HG03097 (cell line): ENCODE measurements around the gene OR8B3.
"Not testable (repeated sequence)": the region's sequence is repeated elsewhere in the genome, so short reads cannot be mapped to it uniquely, and the experiment has no call there.

Source experiments
- ATAC-seq: cut with Tn5 transposase; IDR thresholded peaks from one replicate; pipeline ENCODE4 v1.9.1; 2021; ENCODE audit not compliant: unreplicated experiment, low FRiP score

Gene OR8B3, protein sequence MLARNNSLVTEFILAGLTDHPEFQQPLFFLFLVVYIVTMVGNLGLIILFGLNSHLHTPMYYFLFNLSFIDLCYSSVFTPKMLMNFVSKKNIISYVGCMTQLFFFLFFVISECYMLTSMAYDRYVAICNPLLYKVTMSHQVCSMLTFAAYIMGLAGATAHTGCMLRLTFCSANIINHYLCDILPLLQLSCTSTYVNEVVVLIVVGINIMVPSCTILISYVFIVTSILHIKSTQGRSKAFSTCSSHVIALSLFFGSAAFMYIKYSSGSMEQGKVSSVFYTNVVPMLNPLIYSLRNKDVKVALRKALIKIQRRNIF

DNA sequence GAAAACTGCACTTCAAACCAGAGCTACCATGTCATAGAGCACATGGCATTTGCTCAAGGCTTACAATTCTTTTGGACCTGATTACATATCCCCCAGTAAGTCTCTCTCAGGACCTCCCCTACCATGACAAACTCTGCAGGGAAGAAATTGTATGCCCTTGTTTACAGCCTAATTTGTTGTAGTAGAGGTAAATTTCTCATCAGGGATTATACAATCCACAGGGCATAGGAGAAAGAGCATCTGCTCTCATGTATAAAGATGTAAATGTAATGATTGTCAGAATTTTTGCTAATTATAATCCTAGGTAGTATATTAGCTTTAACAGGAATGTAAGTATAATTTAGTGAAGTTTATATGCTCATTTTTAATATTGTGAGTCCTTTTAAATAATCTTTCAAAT, at the start of gene OR8B3:
OR8B3 (minus strand) TSS at position 101 of the 400 bp plus-strand sequence. CDS start 1,673 bp downstream, outside the sequence.
- no peak for ATAC-seq

DNA sequence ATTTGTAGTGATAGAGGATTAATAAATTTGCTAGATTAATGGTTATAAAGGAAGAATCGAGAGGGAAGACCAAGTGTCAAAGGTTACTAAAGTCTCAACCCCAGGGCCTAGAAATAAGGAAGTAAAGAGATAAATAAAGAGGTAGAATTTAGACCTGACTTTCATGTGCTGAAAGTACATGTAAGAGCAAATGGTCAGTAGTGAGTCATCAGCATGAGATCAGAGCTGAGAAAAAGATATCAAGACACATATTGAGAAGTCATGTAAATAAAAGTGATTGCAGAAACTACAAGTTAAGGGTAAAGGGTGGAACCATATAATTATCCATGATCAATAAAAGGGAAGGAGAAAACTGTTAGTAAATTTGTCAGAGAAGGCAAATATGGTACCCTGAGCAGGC, 48.1 kb upstream of the OR8B3 start:
- ATAC-seq: no peak

DNA sequence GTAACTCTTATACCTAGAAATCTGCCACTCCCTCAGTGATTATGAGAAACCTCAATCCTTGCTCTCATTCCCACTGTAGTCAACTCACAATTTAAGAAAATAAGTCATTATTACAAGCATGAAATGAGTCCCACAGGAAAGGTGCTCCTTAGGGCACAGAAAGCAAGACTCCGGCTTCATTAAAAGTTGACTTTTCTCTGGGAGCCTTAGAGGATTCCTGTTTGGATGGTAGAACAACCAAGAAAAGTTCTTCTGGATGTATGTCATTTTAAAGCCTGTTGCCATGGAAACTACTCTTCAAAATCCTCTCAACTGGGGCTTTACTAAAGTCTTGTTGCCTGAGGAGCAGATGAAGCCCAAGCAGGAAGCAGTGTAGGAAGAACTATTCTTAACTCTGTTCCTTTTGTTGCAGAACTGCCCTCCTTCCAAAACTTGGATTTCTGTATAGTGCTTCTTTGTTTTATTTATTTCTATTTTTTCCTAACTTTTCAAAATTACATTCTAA, 46.9 kb upstream of the OR8B3 start, which contains the start of gene OR8B8:
OR8B8 (minus strand) TSS at position 51 of the 505 bp plus-strand sequence. CDS start 4,611 bp downstream, outside the sequence.
- ATAC-seq: no peak

DNA sequence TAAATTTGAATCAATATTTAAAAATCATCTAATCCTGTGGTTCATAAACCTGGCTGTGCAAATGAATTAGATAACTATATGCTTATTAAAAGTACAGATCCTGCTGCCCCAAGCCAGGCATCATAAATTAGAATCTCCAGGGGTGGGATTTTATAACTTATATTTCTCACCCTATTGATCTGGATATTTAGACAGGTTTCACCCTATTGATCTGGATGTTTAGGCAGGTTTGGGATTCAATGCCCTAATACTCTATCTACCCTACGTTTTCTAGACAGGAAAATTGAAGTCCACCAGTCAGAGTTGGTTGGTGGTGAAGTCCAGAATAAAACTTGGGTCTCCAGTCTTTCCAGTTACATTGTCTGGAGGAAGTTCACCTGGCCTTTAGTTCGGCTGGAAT, 44.0 kb upstream of the OR8B3 start:
- ATAC-seq: no peak

DNA sequence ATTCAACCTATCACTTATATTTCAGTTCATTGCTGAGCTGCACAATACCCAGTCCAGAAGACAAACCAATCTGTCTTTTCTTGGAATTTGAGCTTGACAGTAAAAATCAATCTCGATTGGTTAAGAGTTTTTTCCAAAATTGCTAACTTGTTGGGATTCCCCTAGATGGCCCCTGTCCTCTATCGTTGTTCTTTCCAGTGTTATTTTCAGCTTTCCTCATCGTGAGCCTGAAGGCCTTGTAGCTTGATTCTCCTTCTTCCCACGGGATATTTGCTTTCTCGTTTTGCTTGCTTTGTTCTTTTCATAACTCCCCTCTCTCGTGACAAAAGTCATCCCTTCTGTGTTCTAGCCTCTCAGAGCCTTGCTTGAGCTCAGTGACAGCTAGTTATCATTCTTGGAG, 43.6 kb upstream of the OR8B3 start:
- ATAC-seq: no peak

DNA sequence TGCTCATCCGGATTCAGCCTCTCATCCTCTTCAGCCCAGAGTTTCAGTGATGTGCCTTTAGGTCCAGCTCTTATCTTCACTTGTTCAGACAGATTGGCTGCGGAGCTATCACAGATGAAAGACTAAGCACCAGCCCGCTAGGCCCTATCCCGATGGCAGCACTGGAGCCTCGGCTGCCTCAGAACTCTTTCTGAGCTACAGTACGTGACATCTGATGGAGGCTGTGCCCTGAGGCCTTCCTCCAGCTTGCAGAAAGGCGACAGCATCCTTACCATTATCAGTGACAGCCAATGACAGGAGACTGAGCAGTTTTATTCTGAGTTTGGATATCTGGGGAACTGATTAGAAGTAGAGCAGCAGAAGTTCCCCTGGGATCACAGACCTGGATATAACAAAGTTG, 42.7 kb upstream of the OR8B3 start:
- no peak for ATAC-seq

DNA sequence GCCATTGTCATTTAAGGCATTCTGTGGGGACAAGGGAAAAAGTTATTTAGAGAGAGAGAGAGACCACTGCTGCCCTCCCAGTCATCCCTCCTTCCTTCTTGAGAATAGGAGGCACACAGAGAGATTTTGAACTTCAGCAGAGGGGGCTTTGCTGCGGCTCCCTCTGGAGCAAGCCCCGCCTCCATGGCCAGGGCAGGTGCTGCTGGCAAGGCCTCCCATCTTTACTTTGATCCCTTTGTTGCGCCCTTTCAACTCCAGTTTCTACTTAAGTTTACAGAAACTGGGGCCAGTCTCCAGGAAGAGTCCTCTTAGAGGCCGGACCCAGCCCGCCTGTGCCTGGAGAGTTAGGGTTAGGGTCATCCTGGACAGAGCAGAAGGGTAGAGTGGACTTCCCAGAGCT, 42.3 kb upstream of the OR8B3 start:
- no peak for ATAC-seq

DNA sequence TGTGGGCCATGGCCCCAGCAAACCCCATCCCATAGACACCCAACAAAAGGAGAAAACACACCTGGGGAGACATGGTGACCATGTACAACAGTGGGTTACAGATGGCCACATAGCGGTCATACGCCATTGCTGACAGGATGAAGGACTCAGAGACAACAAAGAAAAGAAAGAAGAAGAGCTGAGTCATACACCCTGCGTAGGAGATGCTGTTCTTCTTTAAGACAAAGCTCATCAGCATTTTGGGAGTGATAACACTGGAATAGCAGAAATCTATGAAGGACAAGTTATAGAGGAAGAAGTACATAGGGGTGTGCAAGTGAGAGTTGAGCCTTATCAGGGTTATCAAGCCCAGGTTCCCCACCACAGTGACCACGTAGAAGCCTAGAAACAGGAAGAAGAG, 41.8 kb upstream of the OR8B3 start:
- no peak for ATAC-seq

DNA sequence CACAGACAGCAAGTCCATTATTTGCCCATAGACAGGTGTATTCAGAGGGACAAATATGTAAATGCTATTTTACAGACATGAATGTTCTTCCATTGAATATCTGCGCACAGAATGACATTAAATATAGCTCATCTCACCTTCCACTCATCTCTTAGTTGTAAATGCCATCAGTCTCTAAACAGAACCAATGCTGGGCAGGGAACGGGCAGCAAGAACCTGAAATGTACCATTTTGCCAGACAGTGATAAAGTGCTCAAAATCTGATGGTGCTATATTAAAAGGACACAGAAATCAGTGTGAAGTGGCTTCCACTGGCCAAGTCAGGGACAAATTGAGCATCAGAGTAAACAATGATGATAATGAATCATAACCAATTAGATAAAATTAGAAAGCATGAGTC, 35.9 kb upstream of the OR8B3 start:
- ATAC-seq: no peak

DNA sequence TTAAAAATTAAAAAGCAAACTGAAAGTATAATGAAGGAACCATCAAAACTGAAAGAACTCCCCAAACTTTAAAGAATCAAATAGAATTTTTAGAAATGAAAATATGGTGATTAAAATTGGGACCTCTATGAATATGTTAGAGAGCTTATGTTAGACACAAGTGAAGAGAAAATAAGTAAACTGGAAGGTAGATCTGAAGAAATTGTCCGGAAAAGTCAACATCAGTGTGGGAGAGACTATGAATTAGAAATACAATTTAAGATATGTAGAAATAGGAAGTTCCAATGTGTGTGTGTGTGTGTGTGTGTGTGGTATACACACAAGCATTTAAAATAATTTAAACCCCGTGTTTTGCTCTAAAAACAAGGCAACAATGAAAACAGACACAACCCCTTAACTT, 30.8 kb upstream of the OR8B3 start:
- ATAC-seq: no peak

DNA sequence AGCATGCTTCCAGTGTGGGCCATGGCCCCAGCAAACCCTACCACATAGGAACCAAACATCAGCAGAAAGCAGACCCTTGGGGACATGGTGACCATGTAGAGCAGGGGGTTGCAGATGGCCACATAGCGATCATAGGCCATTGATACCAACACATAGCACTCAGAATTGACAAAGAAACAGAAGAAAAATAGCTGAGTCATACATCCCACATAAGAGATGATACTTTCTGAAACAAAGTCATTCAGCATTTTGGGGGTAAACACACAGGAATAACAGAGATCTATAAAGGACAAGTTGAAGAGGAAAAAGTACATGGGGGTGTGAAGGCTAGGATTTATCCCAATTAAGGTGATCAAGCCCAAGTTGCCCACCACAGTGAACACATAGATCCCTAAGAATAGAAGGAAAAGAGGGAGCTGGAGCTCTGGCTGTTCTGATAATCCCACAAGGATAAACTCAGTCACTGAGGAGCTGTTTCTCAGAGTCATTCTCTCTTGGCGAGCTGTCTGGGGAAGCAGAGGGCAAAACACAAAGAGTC, 25.6 kb upstream of the OR8B3 start, which contains the start of gene OR8B4:
OR8B4 (minus strand) TSS at position 488 of the 538 bp plus-strand sequence; CDS start at position 488, 0 bp downstream.
- no peak for ATAC-seq

DNA sequence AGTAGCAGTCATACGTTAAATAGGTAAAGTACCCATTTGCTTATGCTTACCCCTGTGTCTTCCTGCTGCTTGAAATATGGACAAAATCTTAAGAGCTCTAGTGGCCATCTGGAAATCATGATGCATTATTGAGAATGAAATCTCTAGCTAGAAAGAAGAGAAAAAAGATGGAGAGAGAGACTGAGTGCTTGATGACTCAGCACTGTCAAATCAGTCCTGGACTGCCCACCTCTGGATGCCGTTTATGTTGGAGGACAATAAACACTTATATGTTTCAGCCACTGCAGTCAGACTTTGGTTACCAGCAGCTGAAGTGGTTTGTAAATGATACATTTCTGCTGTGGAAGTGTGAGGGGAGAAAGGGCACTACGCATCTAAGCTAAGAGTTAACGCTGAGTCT, 22.2 kb upstream of the OR8B3 start:
- ATAC-seq: no peak

DNA sequence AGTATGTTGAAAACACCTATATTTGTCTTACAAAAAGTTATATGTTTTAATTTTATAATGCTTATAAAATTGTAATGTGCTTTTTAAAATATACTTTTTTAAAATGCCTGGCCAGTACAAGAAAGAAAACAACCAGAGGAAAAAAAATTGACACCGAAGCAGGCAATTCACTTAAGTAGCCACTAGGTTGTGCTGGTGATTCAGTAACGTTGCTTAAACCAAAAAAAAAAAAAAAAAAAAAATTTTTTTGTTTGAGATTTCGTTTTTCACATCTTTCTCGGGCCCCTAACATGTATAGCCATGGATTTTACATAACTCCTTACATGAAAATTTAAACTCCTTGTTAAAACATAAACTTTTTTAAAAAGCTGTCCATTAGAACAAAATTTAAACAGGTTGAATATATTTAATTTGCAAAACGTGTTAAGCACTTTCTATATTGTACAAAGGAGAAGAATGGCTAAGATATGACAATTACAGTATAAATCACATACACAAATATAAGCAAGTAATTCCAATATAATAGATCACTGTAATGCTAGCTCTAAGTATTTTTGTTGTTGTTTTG, 16.6 kb upstream of the OR8B3 start:
- ATAC-seq: no peak

DNA sequence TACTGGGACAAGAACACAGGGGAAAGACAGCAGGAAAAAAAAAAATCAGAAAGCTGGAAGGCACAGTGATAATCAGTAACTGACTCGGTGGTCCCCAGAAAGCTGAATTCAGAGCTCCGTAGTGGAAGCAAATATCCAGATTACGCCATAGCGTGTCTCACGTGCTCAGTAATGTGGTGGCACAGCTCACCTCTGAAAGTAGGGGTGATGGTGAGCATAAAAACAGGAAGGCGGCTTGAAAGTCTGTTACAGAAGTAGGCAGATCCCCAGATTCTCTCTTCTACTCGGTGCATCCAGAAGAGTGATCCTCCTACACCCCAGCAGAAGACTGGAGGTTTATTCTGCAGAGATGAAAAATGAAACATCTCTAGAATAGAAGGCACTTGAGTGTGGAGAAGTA, 11.1 kb upstream of the OR8B3 start:
- no peak for ATAC-seq

DNA sequence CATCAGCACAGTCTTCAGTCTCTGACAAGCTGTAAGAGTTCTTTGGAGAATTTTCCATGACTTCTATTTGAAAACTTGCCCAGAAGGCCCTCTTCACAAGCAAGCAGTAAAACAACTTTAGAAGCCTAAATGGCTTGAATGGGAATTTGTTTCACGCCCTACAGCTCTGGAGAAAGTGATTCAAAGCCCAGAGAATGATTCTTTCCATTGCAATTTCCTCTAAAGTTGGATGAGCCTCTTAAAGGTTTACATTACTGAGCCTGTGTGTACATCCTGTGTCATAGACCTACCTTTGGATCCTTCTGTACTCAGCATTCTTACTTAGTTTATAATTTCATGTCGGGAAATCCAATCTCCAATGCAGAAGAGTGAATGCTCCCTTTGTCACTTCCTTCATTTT, 6.8 kb upstream of the OR8B3 start:
- no peak for ATAC-seq

DNA sequence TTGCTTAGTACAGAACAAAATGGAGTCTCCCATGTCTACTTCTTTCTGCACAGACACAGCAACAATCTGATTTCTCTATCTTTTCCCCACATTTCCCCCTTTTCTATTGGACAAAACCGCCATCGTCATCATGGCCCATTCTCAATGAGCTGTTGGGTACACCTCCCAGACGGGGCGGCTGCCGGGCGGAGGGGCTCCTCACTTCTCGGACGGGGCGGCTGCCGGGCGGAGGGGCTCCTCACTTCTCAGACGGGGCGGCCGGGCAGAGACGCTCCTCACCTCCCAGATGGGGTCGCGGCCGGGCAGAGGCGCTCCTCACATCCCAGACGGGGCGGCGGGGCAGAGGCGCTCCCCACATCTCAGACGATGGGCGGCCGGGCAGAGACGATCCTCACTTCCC, 4.4 kb upstream of the OR8B3 start:
- ATAC-seq: not testable (repeated sequence)

DNA sequence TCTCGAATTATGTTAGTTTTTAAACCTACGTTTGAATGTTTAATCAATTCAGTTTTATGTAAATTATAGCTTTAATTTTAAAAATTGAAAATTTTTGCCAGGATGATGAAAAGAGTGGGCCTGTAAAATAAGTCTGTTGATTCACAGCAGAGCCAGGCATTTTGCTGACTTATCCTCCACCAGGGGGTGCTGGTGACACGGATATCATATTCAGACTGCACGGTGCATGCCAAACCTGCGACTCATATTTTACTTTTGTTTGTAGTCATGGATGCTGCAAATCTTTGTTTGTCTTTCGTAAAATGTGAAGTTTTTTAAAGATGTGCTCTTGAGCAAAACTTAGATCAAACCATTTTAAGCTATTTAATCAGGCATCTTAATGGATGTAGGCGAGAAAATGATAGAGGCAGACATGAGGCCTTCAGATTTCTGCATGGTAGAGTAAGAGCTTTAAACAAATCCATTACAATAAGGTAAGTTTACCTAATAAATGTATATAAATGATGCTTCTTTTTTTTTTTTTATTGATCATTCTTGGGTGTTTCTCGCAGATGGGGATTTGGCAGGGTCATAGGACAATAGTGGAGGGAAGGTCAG, 3.6 kb upstream of the OR8B3 start:
- ATAC-seq: no peak

DNA sequence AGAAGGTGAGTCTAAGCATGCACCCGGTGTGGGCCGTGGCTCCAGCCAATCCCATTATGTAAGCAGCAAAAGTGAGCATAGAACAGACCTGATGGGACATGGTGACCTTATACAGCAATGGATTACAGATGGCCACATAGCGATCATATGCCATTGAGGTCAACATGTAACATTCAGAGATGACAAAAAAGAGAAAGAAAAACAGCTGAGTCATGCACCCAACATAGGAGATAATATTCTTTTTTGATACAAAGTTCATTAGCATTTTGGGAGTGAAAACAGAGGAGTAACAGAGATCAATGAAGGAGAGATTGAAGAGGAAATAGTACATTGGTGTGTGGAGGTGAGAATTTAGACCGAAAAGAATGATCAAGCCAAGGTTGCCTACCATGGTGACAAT, 2.0 kb downstream of the OR8B3 start:
- ATAC-seq: not testable (repeated sequence)

DNA sequence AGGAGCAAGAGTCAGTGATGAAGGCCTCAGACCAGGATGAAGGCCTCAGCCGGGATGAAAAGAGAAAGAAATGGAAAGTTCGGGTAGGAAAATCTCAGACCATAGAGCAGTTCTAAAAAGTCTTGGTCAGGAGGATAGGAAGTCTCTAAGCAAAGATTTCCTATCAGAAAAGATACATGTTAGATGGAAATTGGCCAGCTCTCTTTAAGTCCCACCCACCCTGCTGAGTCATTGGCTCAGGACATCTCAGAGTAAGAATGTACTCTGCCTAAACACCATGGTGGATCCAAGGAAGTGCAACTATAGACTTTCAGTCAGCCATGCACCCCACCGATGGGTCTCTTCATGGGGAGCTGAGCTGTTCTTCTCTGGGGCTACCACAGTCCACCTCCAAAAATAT, 4.4 kb downstream of the OR8B3 start:
- ATAC-seq: no peak

DNA sequence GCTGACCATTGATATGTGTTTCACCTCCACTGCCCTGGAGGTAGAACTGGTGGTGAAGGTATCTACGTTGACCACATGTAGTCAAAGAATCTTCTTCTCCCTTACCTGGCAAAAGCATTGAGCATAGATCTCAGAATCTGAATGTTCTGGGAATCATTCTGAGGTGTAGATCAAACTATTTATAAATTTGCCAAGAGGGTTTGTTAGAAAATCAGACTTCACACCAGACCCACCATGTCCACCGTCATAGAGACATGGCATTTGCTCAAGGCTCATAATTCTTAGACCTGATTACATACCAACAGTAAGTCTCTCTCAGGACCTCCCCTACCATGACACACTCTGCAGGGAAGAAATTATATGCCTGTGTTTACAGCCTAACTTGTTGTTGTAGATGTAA, 14.4 kb downstream of the OR8B3 start, which contains the start of gene OR8B2:
OR8B2 (minus strand) TSS at position 101 of the 400 bp plus-strand sequence. CDS start 1,156 bp downstream, outside the sequence.
- no peak for ATAC-seq

DNA sequence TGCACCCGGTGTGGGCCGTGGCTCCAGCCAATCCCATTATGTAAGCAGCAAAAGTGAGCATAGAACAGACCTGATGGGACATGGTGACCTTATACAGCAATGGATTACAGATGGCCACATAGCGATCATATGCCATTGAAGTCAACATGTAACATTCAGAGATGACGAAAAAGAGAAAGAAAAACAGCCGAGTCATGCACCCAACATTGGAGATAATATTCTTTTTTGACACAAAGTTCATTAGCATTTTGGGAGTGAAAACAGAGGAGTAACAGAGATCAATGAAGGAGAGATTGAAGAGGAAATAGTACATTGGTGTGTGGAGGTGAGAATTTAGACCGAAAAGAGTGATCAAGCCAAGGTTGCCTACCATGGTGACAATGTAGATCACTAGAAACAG, 16.0 kb downstream of the OR8B3 start:
- not testable (repeated sequence) for ATAC-seq
